Spleen (tissue), 11 donors: ENCODE data around the gene DYTN. TPM values are rescaled to one million over a fixed set of nuclear protein-coding genes. Genes with fewer than 3 reads are reported as not detected.

Experiments
- DNase-seq: peaks from one replicate; pipeline ENCODE4 v3.0.0-alpha.2; 2020
- H3K27ac ChIP-seq, 8 donors: fragments of 200-600 bp; sonication (generic) in 7 of 8; 1 replicate in 4 of 8; 2 replicates in 4 of 8; pipeline versions ENCODE4 v1.5.0 to v1.8.0; 2016 to 2021; ENCODE audit warnings: inconsistent platforms in 4 of 8, mild to moderate bottlenecking in 4 of 8, moderate library complexity in 1 of 8
- H3K27me3 ChIP-seq, 7 donors: fragments of 200-600 bp; sonication (generic) in 6 of 7; replicated peaks in 1 of 7; 1 replicate in 4 of 7; 2 replicates in 3 of 7; pipeline versions ENCODE4 v1.5.0 to v1.8.0; 2016 to 2021; ENCODE audit warnings: inconsistent platforms in 3 of 7, mild to moderate bottlenecking in 1 of 7
- H3K36me3 ChIP-seq, 6 donors: fragments of 200-600 bp; sonication (generic) in 5 of 6; 1 replicate in 4 of 6; 2 replicates in 2 of 6; pipeline versions ENCODE4 v1.5.0 to v1.8.0; 2016 to 2021; ENCODE audit warnings: inconsistent platforms in 2 of 6
- H3K4me1 ChIP-seq, 6 donors: fragments of 200-600 bp; sonication (generic) in 5 of 6; 1 replicate in 3 of 6; 2 replicates in 3 of 6; pipeline versions ENCODE4 v1.5.0 to v1.8.0; 2016 to 2021; ENCODE audit warnings: inconsistent platforms in 3 of 6
- H3K4me3 ChIP-seq, 8 donors: fragments of 200-600 bp; sonication (generic) in 7 of 8; 1 replicate in 4 of 8; 2 replicates in 4 of 8; pipeline versions ENCODE4 v1.5.0 to v1.8.0; 2016 to 2021; ENCODE audit warnings: inconsistent platforms in 4 of 8, mild to moderate bottlenecking in 4 of 8, moderate library complexity in 2 of 8
- H3K9me3 ChIP-seq, 8 donors: fragments of 200-600 bp; sonication (generic) in 7 of 8; 1 replicate in 4 of 8; 2 replicates in 4 of 8; pipeline versions ENCODE4 v1.5.0 to v1.8.0; 2016 to 2021; ENCODE audit warnings: inconsistent platforms in 4 of 8
- POLR2A ChIP-seq, 3 donors: fragments of 450-650 bp; IDR thresholded peaks; one replicate each; pipeline ENCODE4 v1.5.1; 2017; ENCODE audit warnings: antibody characterized with exemption in 3 of 3, mild to moderate bottlenecking in 1 of 3
- POLR2AphosphoS5 ChIP-seq, 3 donors: sonication (generic); formaldehyde crosslinking; IDR thresholded peaks; one replicate each; pipeline ENCODE4 v1.5.1; 2017; ENCODE audit warnings: antibody characterized with exemption in 3 of 3
- WGBS, 5 donors: extraction: QIAGEN DNeasy Blood & Tissue Kit in 3 of 5; methylation state at CpG; one replicate each; pipeline versions ENCODE4 v1.1.5 to v1.1.7; 2013 to 2018; 5-methylcytosine and 5-hydroxymethylcytosine counted together
- intact Hi-C: fragments of 100-400 bp; cut with DNase I; formaldehyde crosslinking; loops from one replicate; pipeline ENCODE4 v1.15.0; 2023; ENCODE audit warnings: low total_unique reads
- polyA plus RNA-seq, 3 donors: library from polyadenylated mRNA; stranded (reverse); fragments of 200-250 nt; gene quantifications; one replicate each; pipeline ENCODE4 v1.2.1, GENCODE V29; 2013
- total RNA-seq, 7 donors: library from RNA; depleted of rRNA in 3 of 7; stranded (reverse); fragments of >200 nt in 3 of 7; fragmentation: NEBNext Ultra II Directional in 4 of 7; extraction: Animal tissue kit (Norgen Biotek cat#: 25700) in 4 of 7; gene quantifications; one replicate each; pipeline versions ENCODE4 v1.1.0 to v1.2.1, GENCODE V29; 2016 to 2021
- TF ChIP-seq, protein P1 (sequence below), 11 experiments: fragments of 200-600 bp in 7 of 11; fragments of 450-650 bp in 4 of 11; sonication (generic) in 4 of 11; IDR thresholded peaks in 8 of 11; conservative IDR thresholded peaks in 3 of 11; 1 replicate in 7 of 11; 2 replicates in 4 of 11; pipeline versions ENCODE4 v1.4.0 to v1.8.0; 2016 to 2021; ENCODE audit warnings: antibody characterized with exemption in 11 of 11, inconsistent platforms in 4 of 11, mild to moderate bottlenecking in 1 of 11
- donor health status: healthy with polysubstance abuse.
- donor health status: DM: no; HTN: no; CAD: no; lungs with moderate emphysema.
- donor health status: DM: no; HTN: no; CAD: no.
- donor health status: Bipolar disorder and iron deficiency.
- donor health status: healthy.
- donor health status: DM: no; HTN: no; CAD: no.
- donor health status: DM: yes; HTN: yes; CAD: no.

The DYTN gene
- total and polyA plus RNA-seq, 10 donors = 0.29 TPM; not detected in 9

DNA sequence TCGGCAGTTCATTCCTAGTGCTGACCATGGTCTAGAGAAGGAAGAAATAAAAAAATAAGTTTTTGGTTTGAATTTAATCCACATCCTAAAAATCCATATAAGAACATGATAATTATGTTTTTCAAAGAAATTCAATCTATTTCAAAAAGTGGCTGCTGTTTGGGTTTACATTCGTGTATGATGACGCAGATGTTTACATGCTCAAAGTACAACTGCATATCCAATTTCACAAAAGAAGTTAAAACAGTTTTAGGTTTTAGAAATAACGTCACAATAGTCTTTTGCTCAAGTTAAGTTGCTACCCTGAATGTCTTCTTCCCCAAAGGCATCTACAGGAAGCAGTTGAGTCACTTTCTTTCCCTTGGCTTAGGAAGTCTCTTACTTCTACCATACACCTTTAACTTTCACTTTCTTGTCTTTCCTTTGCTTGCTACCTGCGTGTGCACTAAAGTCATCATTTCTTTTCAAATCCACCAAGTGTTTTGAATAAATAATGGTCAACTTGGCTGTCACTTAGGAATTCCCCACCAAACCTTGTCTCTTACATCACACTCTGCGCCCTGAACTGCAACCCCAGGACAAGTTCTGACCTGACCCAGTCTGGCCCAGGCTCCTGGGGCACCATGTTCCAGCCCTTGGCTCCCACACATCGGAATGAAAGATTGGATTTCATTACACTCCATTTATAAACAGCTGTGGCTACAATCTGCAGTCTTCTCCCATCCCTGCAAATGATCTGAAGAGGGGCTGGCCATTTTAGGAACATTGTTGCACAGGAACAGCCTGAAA lies 47.5 kb downstream of the DYTN start:
- DNase-seq = no peak
- 72 to 90% (median 81%) methylated on average over 7 of the region's 7 CpGs for WGBS, 5 donors
- intact Hi-C loops = no loop called here
- no peaks in the 10 kb centered on the region for H3K9me3 ChIP-seq
- H3K4me3 ChIP-seq = no peak overlapping the region
- H3K27me3 ChIP-seq = peaks cover 0 to 10% (median 0%) of the 10 kb centered on the region in 7 donors
- H3K27ac ChIP-seq = no peak overlapping the region
- no peaks in the 10 kb centered on the region for H3K36me3 ChIP-seq
- no peaks in the 10 kb centered on the region for H3K4me1 ChIP-seq
- TF ChIP-seq, protein P1, sequence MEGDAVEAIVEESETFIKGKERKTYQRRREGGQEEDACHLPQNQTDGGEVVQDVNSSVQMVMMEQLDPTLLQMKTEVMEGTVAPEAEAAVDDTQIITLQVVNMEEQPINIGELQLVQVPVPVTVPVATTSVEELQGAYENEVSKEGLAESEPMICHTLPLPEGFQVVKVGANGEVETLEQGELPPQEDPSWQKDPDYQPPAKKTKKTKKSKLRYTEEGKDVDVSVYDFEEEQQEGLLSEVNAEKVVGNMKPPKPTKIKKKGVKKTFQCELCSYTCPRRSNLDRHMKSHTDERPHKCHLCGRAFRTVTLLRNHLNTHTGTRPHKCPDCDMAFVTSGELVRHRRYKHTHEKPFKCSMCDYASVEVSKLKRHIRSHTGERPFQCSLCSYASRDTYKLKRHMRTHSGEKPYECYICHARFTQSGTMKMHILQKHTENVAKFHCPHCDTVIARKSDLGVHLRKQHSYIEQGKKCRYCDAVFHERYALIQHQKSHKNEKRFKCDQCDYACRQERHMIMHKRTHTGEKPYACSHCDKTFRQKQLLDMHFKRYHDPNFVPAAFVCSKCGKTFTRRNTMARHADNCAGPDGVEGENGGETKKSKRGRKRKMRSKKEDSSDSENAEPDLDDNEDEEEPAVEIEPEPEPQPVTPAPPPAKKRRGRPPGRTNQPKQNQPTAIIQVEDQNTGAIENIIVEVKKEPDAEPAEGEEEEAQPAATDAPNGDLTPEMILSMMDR (IDR thresholded peaks at IDR 0.05 in 8 of 11, conservative IDR thresholded peaks at IDR 0.05 in 3 of 11) = no peak
- TF ChIP-seq POLR2AphosphoS5 (IDR thresholded peaks at IDR 0.05) (no peak), POLR2A (IDR thresholded peaks at IDR 0.05) (no peak)

DNA sequence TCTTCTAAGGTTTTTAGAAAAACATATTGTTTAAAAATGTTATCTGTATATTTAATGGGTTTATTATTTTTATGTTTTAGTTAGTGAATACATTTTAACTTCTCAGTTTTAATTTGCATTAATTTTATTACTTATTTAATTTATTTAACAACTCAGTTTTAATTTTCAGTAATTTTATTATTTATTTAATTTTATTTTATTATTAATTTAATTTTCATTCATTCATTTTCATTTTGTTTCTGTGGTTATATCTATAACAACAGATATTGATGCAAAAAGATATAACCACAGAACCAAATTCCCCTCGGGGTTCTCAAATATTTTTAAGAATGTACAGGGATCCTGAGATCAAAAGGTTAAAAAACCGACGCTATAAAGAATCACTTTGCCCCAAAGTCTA lies 52.9 kb downstream of the DYTN start:
- intact Hi-C loops = no loop called here
- H3K9me3 ChIP-seq = no peaks in the 10 kb centered on the region
- TF ChIP-seq POLR2A (IDR thresholded peaks at IDR 0.05) (no peak), POLR2AphosphoS5 (IDR thresholded peaks at IDR 0.05) (no peak)
- TF ChIP-seq, protein P1 (IDR thresholded peaks at IDR 0.05 in 8 of 11, conservative IDR thresholded peaks at IDR 0.05 in 3 of 11) = no peak
- H3K4me1 ChIP-seq = no peaks in the 10 kb centered on the region
- 79 to 84% (median 84%) methylated on average over 3 of the region's 3 CpGs for WGBS, 5 donors
- DNase-seq = no peak
- H3K36me3 ChIP-seq = no peaks in the 10 kb centered on the region
- peaks cover 0 to 7% (median 0%) of the 10 kb centered on the region in 7 donors for H3K27me3 ChIP-seq
- H3K4me3 ChIP-seq = no peak overlapping the region
- H3K27ac ChIP-seq = no peak overlapping the region

DNA sequence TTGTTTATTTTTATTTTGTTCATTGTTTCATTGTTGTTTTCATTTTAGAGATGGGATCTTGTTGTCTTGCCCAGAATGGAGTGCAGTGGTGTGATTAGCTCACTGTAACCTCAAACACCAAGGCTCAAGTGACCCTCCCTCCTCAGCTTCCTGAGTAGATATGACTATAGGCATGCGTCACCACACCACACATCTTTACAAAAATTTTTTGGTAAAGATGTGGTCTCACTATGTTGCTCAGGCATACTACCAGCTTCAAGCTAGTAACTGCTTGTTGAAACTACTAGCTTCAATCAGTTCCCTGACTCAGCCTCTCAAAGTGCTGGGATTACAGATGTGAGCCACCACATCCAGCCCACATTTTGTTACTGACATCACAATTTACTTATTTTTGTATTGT lies 61.1 kb downstream of the DYTN start:
- H3K4me1 ChIP-seq = no peaks in the 10 kb centered on the region
- no peak overlapping the region for H3K27ac ChIP-seq
- H3K27me3 ChIP-seq = no peaks in the 10 kb centered on the region
- intact Hi-C loops = no loop called here
- H3K9me3 ChIP-seq = peaks cover 0 to 27% (median 19%) of the 10 kb centered on the region in 8 donors
- H3K4me3 ChIP-seq = no peak overlapping the region
- TF ChIP-seq POLR2AphosphoS5 (IDR thresholded peaks at IDR 0.05) (no peak), POLR2A (IDR thresholded peaks at IDR 0.05) (no peak)
- TF ChIP-seq, protein P1 (IDR thresholded peaks at IDR 0.05 in 8 of 11, conservative IDR thresholded peaks at IDR 0.05 in 3 of 11) = no peak
- 72 to 95% (median 91%) methylated on average over 1 of the region's 1 CpG for WGBS, 5 donors
- DNase-seq = no peak
- H3K36me3 ChIP-seq = no peaks in the 10 kb centered on the region

DNA sequence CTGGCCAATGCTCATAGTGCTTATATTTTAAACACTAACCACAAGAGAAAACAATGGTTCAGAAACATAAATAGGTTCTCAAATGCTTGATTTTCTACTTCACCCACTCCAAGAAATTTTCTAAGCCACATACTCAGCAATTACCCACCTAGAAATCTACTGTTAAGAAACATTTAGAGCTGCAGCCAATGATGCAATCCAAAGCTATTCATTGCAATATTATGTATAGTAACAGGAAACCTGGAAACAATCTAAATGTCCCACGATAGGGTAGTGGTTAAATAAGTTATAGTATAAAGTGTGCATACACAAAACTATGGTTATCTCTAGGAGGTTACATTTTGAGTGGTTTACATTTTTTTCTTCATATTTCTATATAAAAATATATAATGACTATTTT lies 70.2 kb downstream of the DYTN start:
- Histone ChIP-seq H3K4me3 (no peak overlapping the region), H3K9me3 (no peaks in the 10 kb centered on the region), H3K36me3 (no peaks in the 10 kb centered on the region), H3K27ac (no peak overlapping the region), H3K27me3 (peaks cover 0 to 24% (median 1%) of the 10 kb centered on the region in 7 donors), H3K4me1 (no peaks in the 10 kb centered on the region)
- DNase-seq = no peak
- WGBS, 5 donors = 34 to 67% (median 48%) methylated on average over 1 of the region's 1 CpG
- intact Hi-C loops = no loop called here
- TF ChIP-seq POLR2A (IDR thresholded peaks at IDR 0.05) (no peak), POLR2AphosphoS5 (IDR thresholded peaks at IDR 0.05) (no peak)
- TF ChIP-seq, protein P1 (IDR thresholded peaks at IDR 0.05 in 8 of 11, conservative IDR thresholded peaks at IDR 0.05 in 3 of 11) = no peak
